Astrocyte (in vitro differentiated cells and primary cell): ENCODE results near the gene HAPSTR1.

Experiments used
- CTCF ChIP-seq: IDR thresholded peaks from 2 replicates; pipeline ENCODE4 v1.5.1; 2011; ENCODE audit warnings: low read depth, mild to moderate bottlenecking, inconsistent platforms, low read length, moderate library complexity; ENCODE audit not compliant: insufficient read depth
- EZH2 ChIP-seq: IDR thresholded peaks from 2 replicates; pipeline ENCODE4 v1.6.1; 2012; ENCODE audit warnings: mild to moderate bottlenecking, low read length, inconsistent platforms; ENCODE audit not compliant: insufficient read depth

- TF ChIP-seq CTCF (no peak), EZH2 (no peak)
These were observed 28.4 kb downstream of the HAPSTR1 start for GRCh38 chr16:9119795-9120194.
